HG03280 (cell line): ENCODE measurements around the gene ATP6V0B.

ENCODE experiments used
- ATAC-seq: cut with Tn5 transposase; IDR thresholded peaks from one replicate; pipeline ENCODE4 v1.9.1; 2021; ENCODE audit warnings: mild to moderate bottlenecking, moderate library complexity; ENCODE audit not compliant: unreplicated experiment

The ATP6V0B gene

GRCh38 chr1:43968348-43968948 lies 6.3 kb upstream of the ATP6V0B start:
- ATAC-seq = no peak

GRCh38 chr1:43969416-43969745 lies 5.4 kb upstream of the ATP6V0B start:
- ATAC-seq = no peak

GRCh38 chr1:43969746-43970466 lies 4.9 kb upstream of the ATP6V0B start, which contains the start of gene DPH2:
Gene DPH2 (plus strand): TSS chr1:43970010. CDS start chr1:43970176, 166 bp downstream.
- peak; percentile 91 for ATAC-seq

GRCh38 chr1:43970502-43970901 lies 4.3 kb upstream of the ATP6V0B start:
- ATAC-seq = no peak

GRCh38 chr1:43970911-43971310 lies 3.8 kb upstream of the ATP6V0B start:
- no peak for ATAC-seq

GRCh38 chr1:43971336-43971980 lies 3.3 kb upstream of the ATP6V0B start:
- ATAC-seq = no peak

GRCh38 chr1:43973981-43974442 lies 748 bp upstream of the ATP6V0B start:
- ATAC-seq = no peak

- ATAC-seq = no peak
Measured at GRCh38 chr1:43975249-43975961, 645 bp downstream of the ATP6V0B start.

GRCh38 chr1:43976045-43976444 lies 1.3 kb downstream of the ATP6V0B start:
- ATAC-seq = no peak

- ATAC-seq = no peak
Measured at GRCh38 chr1:43976890-43977289, 2.1 kb downstream of the ATP6V0B start.

GRCh38 chr1:43977376-43978263 lies 2.9 kb downstream of the ATP6V0B start:
- no peak for ATAC-seq

GRCh38 chr1:43978264-43978550 lies 3.4 kb downstream of the ATP6V0B start:
- no peak for ATAC-seq

GRCh38 chr1:43978551-43979260 lies 3.9 kb downstream of the ATP6V0B start, which contains the start of gene B4GALT2:
Gene B4GALT2 (plus strand): TSS chr1:43979210. CDS start chr1:43981161, 1,951 bp downstream.
- no peak for ATAC-seq

- no peak for ATAC-seq
Measured at GRCh38 chr1:43979261-43979527, 4.4 kb downstream of the ATP6V0B start.

- no peak for ATAC-seq
Measured at GRCh38 chr1:43979528-43980254, 4.9 kb downstream of the ATP6V0B start.

GRCh38 chr1:43980255-43981134 lies 5.7 kb downstream of the ATP6V0B start:
- no peak for ATAC-seq

- no peak for ATAC-seq
Measured at GRCh38 chr1:43981135-43981491, 6.4 kb downstream of the ATP6V0B start.

GRCh38 chr1:43981636-43982035 lies 6.9 kb downstream of the ATP6V0B start:
- no peak for ATAC-seq

GRCh38 chr1:43982241-43982640 lies 7.5 kb downstream of the ATP6V0B start:
- no peak for ATAC-seq
